CD4-positive, alpha-beta T cell treated with Interleukin-17A for 1 hour (primary cell): ENCODE data around the gene PRR7.

Experiments
- DNase-seq: peaks from one replicate; pipeline ENCODE4 v3.0.0-alpha.2; 2020

Gene PRR7

GRCh38 chr5:177500685-177501522 is 54.3 kb downstream of the PRR7 start:
- peak; percentile 83 for DNase-seq

DNA sequence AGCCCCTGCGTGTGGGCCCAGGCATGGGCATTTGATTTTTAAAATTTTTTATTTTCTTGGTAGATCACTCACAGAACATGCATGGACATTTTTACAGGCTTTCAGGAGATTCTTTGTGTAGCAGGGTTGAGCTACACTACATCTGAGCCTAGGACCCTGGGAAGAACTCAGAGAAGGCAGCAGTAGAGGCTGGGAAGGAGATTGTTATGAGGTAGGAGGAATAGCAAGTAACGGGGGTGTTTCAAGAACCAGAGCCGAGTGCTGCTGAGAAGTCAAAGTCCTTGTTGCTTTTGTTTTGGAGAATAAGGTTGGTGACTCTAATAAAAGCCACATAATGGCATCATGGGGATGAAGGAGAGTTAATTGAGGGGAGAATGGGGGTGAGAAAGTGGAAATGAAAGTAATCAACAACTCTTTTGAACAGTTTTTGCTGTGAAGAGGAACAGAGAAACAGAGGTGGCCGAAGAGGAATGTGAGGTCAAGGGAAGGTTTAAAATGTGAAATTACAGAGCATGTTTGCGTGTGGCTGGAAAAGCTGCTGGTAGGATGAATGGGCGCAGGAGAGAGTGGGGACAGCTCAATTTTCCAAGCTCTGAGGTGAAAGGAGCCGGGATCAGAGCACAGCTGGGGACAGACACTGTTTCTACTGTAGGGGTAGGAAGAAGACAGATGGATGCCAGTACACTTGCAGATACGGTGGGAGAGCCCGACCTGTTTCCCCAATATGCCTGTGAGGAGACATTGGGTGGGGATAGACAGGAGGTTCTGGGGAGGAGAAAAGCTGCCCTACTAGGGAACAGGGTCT is 55.5 kb downstream of the PRR7 start:
- DNase-seq, result no peak

- no peak for DNase-seq
Measured at GRCh38 chr5:177502886-177503285, 56.3 kb downstream of the PRR7 start.

GRCh38 chr5:177503351-177504085 is 56.9 kb downstream of the PRR7 start:
- DNase-seq, result no peak

DNA sequence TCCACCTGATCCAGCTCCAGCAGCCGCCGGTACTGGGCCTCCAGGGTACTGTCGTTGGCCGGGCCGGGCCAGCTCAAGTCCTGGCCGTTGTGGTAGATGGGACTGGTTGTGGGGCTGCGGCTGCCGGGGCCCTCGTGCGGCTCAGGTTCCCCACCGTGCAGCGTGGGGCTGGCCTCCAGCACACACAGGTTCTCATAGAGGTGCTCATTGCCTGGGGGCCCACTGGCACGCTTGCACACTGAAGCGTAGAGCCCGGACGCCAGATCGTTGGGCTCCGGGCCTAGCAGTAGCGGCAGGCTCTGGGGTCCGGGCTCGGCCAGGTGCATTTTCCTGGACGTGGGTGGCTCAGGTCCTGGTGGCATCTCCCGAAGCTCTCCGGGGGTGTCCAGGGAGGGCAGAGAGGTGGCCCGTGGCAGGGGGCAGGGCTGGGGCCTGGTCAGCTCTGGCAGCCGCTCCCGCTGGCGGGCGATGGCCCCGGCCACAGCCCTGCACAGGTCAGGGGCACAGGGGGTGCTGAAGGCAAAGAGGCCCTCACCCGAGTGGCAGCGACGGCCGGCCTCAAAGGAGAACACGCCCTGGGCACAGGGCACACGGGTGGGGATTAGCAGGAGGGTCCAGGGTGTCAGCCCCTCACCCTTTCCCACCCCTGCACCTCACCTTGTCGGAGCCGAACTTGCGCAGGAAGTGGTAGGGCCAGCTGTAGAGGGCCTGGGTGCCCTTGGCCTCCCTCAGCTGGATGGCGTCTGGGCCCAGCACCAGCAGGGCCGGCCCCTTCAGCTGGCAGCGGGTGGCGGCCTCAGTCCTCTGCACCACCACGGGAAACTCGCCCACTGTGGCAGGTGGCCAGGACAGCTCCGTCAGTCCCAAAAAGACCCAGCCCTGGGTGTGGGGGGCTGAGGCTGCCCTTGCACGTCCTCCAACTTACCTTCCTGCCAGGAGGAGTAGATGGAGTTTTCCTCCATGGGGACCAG is 57.8 kb downstream of the PRR7 start:
- DNase-seq, result no peak

DNA sequence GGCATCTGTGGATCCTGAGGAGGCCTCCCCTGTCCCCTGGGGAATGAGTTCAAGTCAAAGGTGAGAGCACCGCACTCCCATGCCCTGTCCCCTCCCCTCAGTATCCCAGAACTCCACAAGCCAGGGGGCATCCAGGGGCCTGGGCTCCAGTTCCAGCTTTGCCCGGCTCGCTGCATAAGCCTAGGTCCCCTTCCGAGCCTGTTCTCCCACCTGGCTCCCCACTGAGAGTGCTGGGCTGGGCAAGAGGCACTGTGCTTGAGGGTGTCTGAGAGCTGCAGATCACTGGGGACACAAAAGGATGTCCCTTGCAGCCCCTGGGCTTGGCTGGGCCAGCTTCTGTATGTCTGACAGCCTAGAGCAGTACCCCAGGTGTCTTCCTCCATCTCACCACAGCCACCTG is 58.5 kb downstream of the PRR7 start:
- DNase-seq, result no peak
